ENCODE results near the gene ERICH6B.

ERICH6B gene

DNA sequence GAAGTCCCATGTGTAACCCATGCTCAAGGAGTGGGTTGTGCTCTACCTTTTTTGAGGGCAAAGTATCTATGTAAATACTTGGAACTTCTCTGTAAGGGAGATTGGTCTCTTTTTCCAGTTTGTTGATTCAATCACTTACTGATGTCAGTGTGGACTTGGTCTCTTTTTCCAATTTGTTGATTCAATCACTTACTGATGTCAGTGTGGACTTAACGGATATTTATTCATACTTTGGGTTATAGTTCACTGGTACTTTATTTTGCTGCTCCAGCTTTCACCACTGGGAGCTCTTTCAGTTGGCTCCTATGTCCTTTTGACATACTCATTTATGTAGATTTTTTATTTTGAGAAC, 114.4 kb downstream of the ERICH6B start:
- no peak overlapping the region for H3K4me2 ChIP-seq (ENCODE audit: low read length)
- no peaks in the 10 kb centered on the region for H3K9me2 ChIP-seq (replicated peaks; ENCODE audit: control insufficient read depth, low read length)
- no peak overlapping the region for H3K4me3 ChIP-seq (ENCODE audit: low read length)
- H3K27ac ChIP-seq (ENCODE audit: low read depth, low read length) = no peak overlapping the region
- H3K36me3 ChIP-seq (ENCODE audit: control insufficient read depth, low read length) = peaks cover 49% of the 10 kb centered on the region
- TF ChIP-seq, protein P1, sequence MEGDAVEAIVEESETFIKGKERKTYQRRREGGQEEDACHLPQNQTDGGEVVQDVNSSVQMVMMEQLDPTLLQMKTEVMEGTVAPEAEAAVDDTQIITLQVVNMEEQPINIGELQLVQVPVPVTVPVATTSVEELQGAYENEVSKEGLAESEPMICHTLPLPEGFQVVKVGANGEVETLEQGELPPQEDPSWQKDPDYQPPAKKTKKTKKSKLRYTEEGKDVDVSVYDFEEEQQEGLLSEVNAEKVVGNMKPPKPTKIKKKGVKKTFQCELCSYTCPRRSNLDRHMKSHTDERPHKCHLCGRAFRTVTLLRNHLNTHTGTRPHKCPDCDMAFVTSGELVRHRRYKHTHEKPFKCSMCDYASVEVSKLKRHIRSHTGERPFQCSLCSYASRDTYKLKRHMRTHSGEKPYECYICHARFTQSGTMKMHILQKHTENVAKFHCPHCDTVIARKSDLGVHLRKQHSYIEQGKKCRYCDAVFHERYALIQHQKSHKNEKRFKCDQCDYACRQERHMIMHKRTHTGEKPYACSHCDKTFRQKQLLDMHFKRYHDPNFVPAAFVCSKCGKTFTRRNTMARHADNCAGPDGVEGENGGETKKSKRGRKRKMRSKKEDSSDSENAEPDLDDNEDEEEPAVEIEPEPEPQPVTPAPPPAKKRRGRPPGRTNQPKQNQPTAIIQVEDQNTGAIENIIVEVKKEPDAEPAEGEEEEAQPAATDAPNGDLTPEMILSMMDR (IDR thresholded peaks at IDR 0.05; ENCODE audit: low read depth, low read length, poor library complexity, severe bottlenecking) = no peak
- no peak for TF ChIP-seq EZH2phosphoT487 (IDR thresholded peaks at IDR 0.05; ENCODE audit: borderline replicate concordance, low read length)
- H3K9me3 ChIP-seq (ENCODE audit: control insufficient read depth, insufficient read depth, low read length) = no peaks in the 10 kb centered on the region
- H3K4me1 ChIP-seq (ENCODE audit: control insufficient read depth, low read length) = no peaks in the 10 kb centered on the region
- no peaks in the 10 kb centered on the region for H3F3A ChIP-seq (ENCODE audit: control insufficient read depth, insufficient read depth)
- H3K79me2 ChIP-seq (ENCODE audit: control insufficient read depth, low read length) = no peaks in the 10 kb centered on the region
- H4K20me1 ChIP-seq (ENCODE audit: control insufficient read depth, insufficient read depth, low read depth, low read length) = no peaks in the 10 kb centered on the region
- H3K27me3 ChIP-seq (ENCODE audit: control insufficient read depth, low read length) = no peaks in the 10 kb centered on the region

DNA sequence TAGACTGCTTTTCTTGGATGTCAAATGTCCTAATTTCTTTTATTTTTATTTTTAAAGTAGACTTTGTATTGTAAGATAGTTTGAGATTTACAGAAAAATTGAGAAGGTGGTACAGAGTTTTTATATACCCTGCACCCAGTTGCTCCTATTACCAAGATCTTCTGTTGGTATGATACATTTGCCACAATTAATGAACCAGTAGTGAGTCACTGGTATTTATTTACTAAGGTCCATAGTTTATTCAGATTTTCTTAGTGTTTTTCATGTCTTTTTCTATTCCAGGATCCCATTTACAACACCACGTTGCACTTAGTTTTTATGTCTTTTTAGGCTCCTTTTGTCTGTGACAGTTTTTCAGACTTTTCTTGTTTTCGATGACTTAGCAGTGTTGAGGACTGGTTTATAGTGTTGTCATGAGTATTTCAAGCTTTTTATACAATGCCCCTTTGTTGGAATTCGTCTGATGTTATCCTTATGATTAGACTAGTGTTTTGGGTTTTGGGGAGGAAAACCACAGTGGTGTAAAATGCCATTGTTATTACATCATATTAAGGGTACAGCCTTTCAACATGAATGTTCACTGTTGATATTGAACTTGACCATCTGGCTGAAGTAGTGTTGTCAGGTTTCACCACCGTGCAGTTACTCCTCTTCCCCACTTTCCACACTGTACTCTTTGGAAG, 114.9 kb downstream of the ERICH6B start:
- Histone ChIP-seq H4K20me1 (ENCODE audit: control insufficient read depth, insufficient read depth, low read depth, low read length) (no peaks in the 10 kb centered on the region), H3K27ac (ENCODE audit: low read depth, low read length) (no peak overlapping the region), H3K9me2 (replicated peaks; ENCODE audit: control insufficient read depth, low read length) (no peaks in the 10 kb centered on the region), H3K4me2 (ENCODE audit: low read length) (no peak overlapping the region), H3K9me3 (ENCODE audit: control insufficient read depth, insufficient read depth, low read length) (no peaks in the 10 kb centered on the region), H3K27me3 (ENCODE audit: control insufficient read depth, low read length) (no peaks in the 10 kb centered on the region), H3K36me3 (ENCODE audit: control insufficient read depth, low read length) (peaks cover 45% of the 10 kb centered on the region), H3K4me3 (ENCODE audit: low read length) (no peak overlapping the region), H3K79me2 (ENCODE audit: control insufficient read depth, low read length) (no peaks in the 10 kb centered on the region), H3F3A (ENCODE audit: control insufficient read depth, insufficient read depth) (no peaks in the 10 kb centered on the region), H3K4me1 (ENCODE audit: control insufficient read depth, low read length) (no peaks in the 10 kb centered on the region)
- TF ChIP-seq, protein P1 (IDR thresholded peaks at IDR 0.05; ENCODE audit: low read depth, low read length, poor library complexity, severe bottlenecking) = no peak
- TF ChIP-seq EZH2phosphoT487 (IDR thresholded peaks at IDR 0.05; ENCODE audit: borderline replicate concordance, low read length) = no peak

GRCh38 chr13:45496942-45497341, 118.6 kb downstream of the ERICH6B start:
- Histone ChIP-seq H3K4me2 (ENCODE audit: low read length) (no peak overlapping the region), H3K4me1 (ENCODE audit: control insufficient read depth, low read length) (no peaks in the 10 kb centered on the region), H3K36me3 (ENCODE audit: control insufficient read depth, low read length) (peaks cover 36% of the 10 kb centered on the region), H3F3A (ENCODE audit: control insufficient read depth, insufficient read depth) (no peaks in the 10 kb centered on the region), H4K20me1 (ENCODE audit: control insufficient read depth, insufficient read depth, low read depth, low read length) (no peaks in the 10 kb centered on the region), H3K27me3 (ENCODE audit: control insufficient read depth, low read length) (no peaks in the 10 kb centered on the region), H3K79me2 (ENCODE audit: control insufficient read depth, low read length) (no peaks in the 10 kb centered on the region), H3K9me3 (ENCODE audit: control insufficient read depth, insufficient read depth, low read length) (no peaks in the 10 kb centered on the region), H3K4me3 (ENCODE audit: low read length) (no peak overlapping the region), H3K9me2 (replicated peaks; ENCODE audit: control insufficient read depth, low read length) (no peaks in the 10 kb centered on the region), H3K27ac (ENCODE audit: low read depth, low read length) (no peak overlapping the region)
- TF ChIP-seq, protein P1 (IDR thresholded peaks at IDR 0.05; ENCODE audit: low read depth, low read length, poor library complexity, severe bottlenecking) = no peak
- no peak for TF ChIP-seq EZH2phosphoT487 (IDR thresholded peaks at IDR 0.05; ENCODE audit: borderline replicate concordance, low read length)
